ENCODE measurements around the gene TMPO.
"Not testable (repeated sequence)": the region's sequence is repeated elsewhere in the genome, so short reads cannot be mapped to it uniquely, and the experiment has no call there.

TMPO gene

GRCh38 chr12:98515287-98516110, at the start of gene TMPO:
Gene TMPO (plus strand): TSS chr12:98515590. CDS start chr12:98515868, 278 bp downstream.
- peak; percentile 74 for DNase-seq

- no peak for DNase-seq
Observed at GRCh38 chr12:98465950-98466602, 49.3 kb upstream of the TMPO start.

GRCh38 chr12:98466640-98467400, 48.6 kb upstream of the TMPO start:
- no peak for DNase-seq

GRCh38 chr12:98469109-98469508, 46.3 kb upstream of the TMPO start:
- DNase-seq: peak; percentile 32

- peak; percentile 53 for DNase-seq
Observed at GRCh38 chr12:98470469-98471082, 44.8 kb upstream of the TMPO start.

GRCh38 chr12:98471085-98471484, 44.3 kb upstream of the TMPO start:
- DNase-seq: no peak

GRCh38 chr12:98475565-98475908, 39.9 kb upstream of the TMPO start:
- DNase-seq: no peak

- no peak for DNase-seq
Observed at GRCh38 chr12:98478606-98479005, 36.8 kb upstream of the TMPO start.

GRCh38 chr12:98483621-98484503, 31.5 kb upstream of the TMPO start:
- DNase-seq: no peak

- no peak for DNase-seq
Observed at GRCh38 chr12:98485792-98486340, 29.5 kb upstream of the TMPO start.

- DNase-seq: not testable (repeated sequence)
Observed at GRCh38 chr12:98488416-98488815, 27.0 kb upstream of the TMPO start.

GRCh38 chr12:98489176-98489575, 26.2 kb upstream of the TMPO start:
- no peak for DNase-seq

- DNase-seq: peak; percentile 55
Observed at GRCh38 chr12:98490501-98491453, 24.6 kb upstream of the TMPO start.

- DNase-seq: no peak
Observed at GRCh38 chr12:98492580-98493140, 22.7 kb upstream of the TMPO start.

GRCh38 chr12:98501266-98501629, 14.1 kb upstream of the TMPO start:
- DNase-seq: not testable (repeated sequence)

- DNase-seq: peak; percentile 70
Observed at GRCh38 chr12:98503342-98503591, 12.1 kb upstream of the TMPO start.

GRCh38 chr12:98503592-98504367, 11.6 kb upstream of the TMPO start:
- DNase-seq: peak; percentile 84

GRCh38 chr12:98504368-98504617, 11.1 kb upstream of the TMPO start:
- DNase-seq: no peak

GRCh38 chr12:98509063-98509462, 6.3 kb upstream of the TMPO start:
- no peak for DNase-seq

- not testable (repeated sequence) for DNase-seq
Observed at GRCh38 chr12:98511806-98512205, 3.6 kb upstream of the TMPO start.

Measured in NK-92 treated with Interleukin-12 subunit alpha and Interleukin-12 subunit beta, amount 100 ng/mL, for 24 hours (cell line).